H1 (cell line): Measurements from ENCODE around the gene RPAP3. TPM values are rescaled to one million over a fixed set of nuclear protein-coding genes. Genes with fewer than 3 reads are reported as not detected.

Experiments used
- CEBPB ChIP-seq: IDR thresholded peaks from 2 replicates; pipeline ENCODE4 v1.6.1; 2012; ENCODE audit warnings: low read depth, low read length
- CHD7 ChIP-seq: fragments of 300-600 bp; sonication (generic); IDR thresholded peaks from 2 replicates; pipeline ENCODE4 v1.7.1; 2012; ENCODE audit warnings: low read length, moderate library complexity, mild to moderate bottlenecking, inconsistent platforms; ENCODE audit not compliant: insufficient replicate concordance
- HDAC2 ChIP-seq, 2 experiments: fragments of 300-600 bp in 1 of 2; sonication (generic) in 1 of 2; IDR thresholded peaks; 2 replicates each; pipeline ENCODE4 v1.6.1; 2011 to 2012; ENCODE audit warnings: low read depth in 2 of 2, low read length in 2 of 2, mild to moderate bottlenecking in 2 of 2, moderate library complexity in 2 of 2, borderline replicate concordance in 1 of 2, inconsistent platforms in 1 of 2
- NRF1 ChIP-seq: IDR thresholded peaks from 2 replicates; pipeline ENCODE4 v1.6.1; 2011; ENCODE audit warnings: mild to moderate bottlenecking, low read depth, low read length, improper control_type of control experiment
- RXRA ChIP-seq: IDR thresholded peaks from 2 replicates; pipeline ENCODE4 v1.6.1; 2011; ENCODE audit warnings: low read depth, mild to moderate bottlenecking, low read length, moderate library complexity; ENCODE audit not compliant: insufficient read depth
- SIN3A ChIP-seq, 2 experiments: IDR thresholded peaks in 1 of 2; conservative IDR thresholded peaks in 1 of 2; 2 replicates each; pipeline ENCODE4 v1.6.1; 2011 to 2012; ENCODE audit warnings: low read length in 2 of 2, improper control_type of control experiment in 1 of 2, low read depth in 1 of 2, mild to moderate bottlenecking in 1 of 2
- SIX5 ChIP-seq: IDR thresholded peaks from 2 replicates; pipeline ENCODE4 v1.6.1; 2011; ENCODE audit warnings: mild to moderate bottlenecking, low read depth, low read length
- TAF1 ChIP-seq: IDR thresholded peaks from 2 replicates; pipeline ENCODE4 v1.6.1; 2011; ENCODE audit warnings: mild to moderate bottlenecking, low read depth, low read length
- TAF7 ChIP-seq: optimal IDR thresholded peaks from 2 replicates; pipeline ENCODE3; 2011; ENCODE audit warnings: low read depth, mild to moderate bottlenecking, inconsistent platforms, low read length, moderate library complexity, borderline replicate concordance
- polyA plus RNA-seq, 7 experiments: library from polyadenylated mRNA; depleted of rRNA in 3 of 7; stranded (reverse) in 5 of 7; unstranded in 2 of 7; fragments of >200 nt in 5 of 7; fragments of 200-250 nt in 2 of 7; gene quantifications; 1 replicate in 5 of 7; 2 replicates in 1 of 7; 4 replicates in 1 of 7; pipeline versions ENCODE4 v1.2.1 to v1.2.3, GENCODE V29; 2011 to 2013; ENCODE audit warnings: missing spikeins in 2 of 7, mixed read lengths in 2 of 7
- total RNA-seq: library from RNA; stranded (reverse); fragmentation: NEBNext Ultra II Directional; extraction: Animal tissue kit (Norgen Biotek cat#: 25700); gene quantifications from 2 replicates; pipeline ENCODE4 v1.2.1, GENCODE V29; 2021

The RPAP3 gene
- total and polyA plus RNA-seq, 2 of the 8 experiments (the other 6 are each of a cell fraction or from before 2014, with no cell fraction given), result 6.4 to 60.5 TPM

GRCh38 chr12:47722136-47722834, 16.5 kb upstream of the RPAP3 start (continued):
- TF ChIP-seq CHD7, result no peak
- no peak for TF ChIP-seq TAF7
- TF ChIP-seq SIN3A (conservative IDR thresholded peaks at IDR 0.05 in 1 of 2, IDR thresholded peaks at IDR 0.05 in 1 of 2; ENCODE audit: low read depth in 1 of 2, low read length in 2 of 2), result no peak
- TF ChIP-seq SIX5, result no peak
- no peak for TF ChIP-seq RXRA
- no peak for TF ChIP-seq TAF1
- TF ChIP-seq NRF1, result no peak
- TF ChIP-seq HDAC2 (IDR thresholded peaks at IDR 0.05; ENCODE audit: borderline replicate concordance in 1 of 2, low read depth in 2 of 2, low read length in 2 of 2), result no peak
- TF ChIP-seq CEBPB, result no peak
